Upper lobe of left lung (tissue), 6 donors: ENCODE measurements around the gene PRPH. TPM values are rescaled to one million over a fixed set of nuclear protein-coding genes. Genes with fewer than 3 reads are reported as not detected.

Experiments
- ATAC-seq, 2 donors: fragments of 200-7000 bp; cut with Tn5 transposase; one replicate each; pipeline ENCODE4 v1.9.1; 2022; ENCODE audit warnings: mild to moderate bottlenecking in 2 of 2, moderate library complexity in 2 of 2; ENCODE audit not compliant: low FRiP score in 2 of 2
- DNase-seq, 2 donors: peaks; one replicate each; pipeline ENCODE4 v3.0.0-alpha.2; 2019 to 2020
- H3K27ac ChIP-seq, 4 donors: fragments of 200-600 bp; sonication (generic); one replicate each; pipeline ENCODE4 v1.5.1; 2016 to 2019
- H3K27me3 ChIP-seq, 4 donors: fragments of 200-600 bp; sonication (generic); one replicate each; pipeline ENCODE4 v1.5.1; 2017 to 2019
- H3K36me3 ChIP-seq, 4 donors: fragments of 200-600 bp; sonication (generic); one replicate each; pipeline ENCODE4 v1.5.1; 2016 to 2019
- H3K4me1 ChIP-seq, 4 donors: fragments of 200-600 bp; sonication (generic); one replicate each; pipeline ENCODE4 v1.5.1; 2018 to 2019
- H3K4me3 ChIP-seq, 4 donors: fragments of 200-600 bp; sonication (generic); one replicate each; pipeline ENCODE4 v1.5.1; 2017 to 2019; ENCODE audit warnings: mild to moderate bottlenecking in 2 of 4, moderate library complexity in 1 of 4
- H3K9me3 ChIP-seq, 4 donors: fragments of 200-600 bp; sonication (generic); one replicate each; pipeline ENCODE4 v1.5.1; 2018 to 2019
- CTCF ChIP-seq, 6 experiments: fragments of 450-650 bp in 4 of 6; fragments of 200-600 bp in 2 of 6; sonication (generic) in 2 of 6; IDR thresholded peaks; one replicate each; pipeline ENCODE4 v1.5.1; 2016 to 2019; ENCODE audit warnings: antibody characterized with exemption in 6 of 6
- EP300 ChIP-seq, 4 donors: sonication (generic); formaldehyde crosslinking; IDR thresholded peaks; one replicate each; pipeline ENCODE4 v1.5.1; 2017; ENCODE audit warnings: antibody characterized with exemption in 4 of 4, control low read depth in 2 of 4
- POLR2A ChIP-seq, 4 donors: fragments of 450-650 bp; IDR thresholded peaks; one replicate each; pipeline ENCODE4 v1.5.1; 2016 to 2017; ENCODE audit warnings: antibody characterized with exemption in 4 of 4, mild to moderate bottlenecking in 2 of 4
- POLR2AphosphoS5 ChIP-seq, 2 donors: sonication (generic); formaldehyde crosslinking; IDR thresholded peaks; one replicate each; pipeline ENCODE4 v1.5.1; 2017; ENCODE audit warnings: antibody characterized with exemption in 2 of 2
- WGBS, 2 donors: methylation state at CpG; one replicate each; pipeline ENCODE4 v1.1.5; 2017 to 2018; 5-methylcytosine and 5-hydroxymethylcytosine counted together
- total RNA-seq, 6 donors: library from RNA; depleted of rRNA in 4 of 6; stranded (reverse); fragments of >200 nt in 4 of 6; gene quantifications; one replicate each; pipeline versions ENCODE4 v1.1.0 to v1.2.1, GENCODE V29; 2016 to 2021
- donor health status: DM: no; HTN: no; CAD: no; lungs with moderate emphysema.
- donor health status: DM: no; HTN: yes; CAD: no; lungs with severe emphysema.

Gene PRPH
- total RNA-seq, 6 donors from 2014 or later: 0.27 to 1.2 TPM; not detected in 4

- ATAC-seq (no peak), DNase-seq (peak in 1 of 2 donors; percentile 8)
- peaks cover 4 to 55% (median 38%) of the 10 kb centered on the region in 4 donors for H3K27me3 ChIP-seq
- no peak for TF ChIP-seq POLR2AphosphoS5 (IDR thresholded peaks at IDR 0.05)
- no peak for TF ChIP-seq CTCF (IDR thresholded peaks at IDR 0.05)
- no peak for TF ChIP-seq EP300 (IDR thresholded peaks at IDR 0.05)
- no peak for TF ChIP-seq POLR2A (IDR thresholded peaks at IDR 0.05)
- no peaks in the 10 kb centered on the region for H3K36me3 ChIP-seq
- peak overlapping the region in 1 of 4 donors; percentile 41 for H3K4me3 ChIP-seq
- peaks cover 54 to 59% (median 57%) of the 10 kb centered on the region in 4 donors for H3K4me1 ChIP-seq
- 13 to 17% methylated on average over 9 to 15 of the region's 15 CpGs for WGBS, 2 donors
- no peaks in the 10 kb centered on the region for H3K9me3 ChIP-seq
- H3K27ac ChIP-seq: no peak overlapping the region
Observed at GRCh38 chr12:49344486-49345050, 49.6 kb downstream of the PRPH start.

- peak; percentile 23 to 89 for DNase-seq
- Histone ChIP-seq H3K4me1 (peaks cover 54 to 59% (median 57%) of the 10 kb centered on the region in 4 donors), H3K27ac (no peak overlapping the region), H3K27me3 (peaks cover 4 to 55% (median 38%) of the 10 kb centered on the region in 4 donors), H3K9me3 (no peaks in the 10 kb centered on the region), H3K4me3 (peak overlapping the region in 3 of 4 donors; percentile 23 to 43 (median 41)), H3K36me3 (no peaks in the 10 kb centered on the region)
- peak in 1 of 2 donors; percentile 1 for ATAC-seq
- WGBS, 2 donors: 1 to 2% methylated on average over 25 to 61 of the region's 70 CpGs
- TF ChIP-seq POLR2A (IDR thresholded peaks at IDR 0.05): no peak
- TF ChIP-seq CTCF (IDR thresholded peaks at IDR 0.05): no peak
- no peak for TF ChIP-seq EP300 (IDR thresholded peaks at IDR 0.05)
- no peak for TF ChIP-seq POLR2AphosphoS5 (IDR thresholded peaks at IDR 0.05)
Observed at GRCh38 chr12:49345051-49345824, 50.3 kb downstream of the PRPH start.

- Histone ChIP-seq H3K27me3 (peaks cover 4 to 55% (median 38%) of the 10 kb centered on the region in 4 donors), H3K27ac (no peak overlapping the region), H3K36me3 (no peaks in the 10 kb centered on the region), H3K9me3 (no peaks in the 10 kb centered on the region), H3K4me1 (peaks cover 54 to 59% (median 57%) of the 10 kb centered on the region in 4 donors), H3K4me3 (peak overlapping the region in 3 of 4 donors; percentile 23 to 43 (median 41))
- ATAC-seq (no peak), DNase-seq (peak; percentile 8 to 46)
- WGBS, 2 donors: 4% methylated on average over 42 to 61 of the region's 61 CpGs
- TF ChIP-seq EP300 (IDR thresholded peaks at IDR 0.05) (no peak), POLR2A (IDR thresholded peaks at IDR 0.05) (no peak), POLR2AphosphoS5 (IDR thresholded peaks at IDR 0.05) (no peak), CTCF (IDR thresholded peaks at IDR 0.05) (no peak)
Observed at GRCh38 chr12:49345825-49346658, 51.1 kb downstream of the PRPH start.

GRCh38 chr12:49346659-49347310, 51.8 kb downstream of the PRPH start, which contains the start of gene DNAJC22:
Gene DNAJC22, plus strand, starts transcription at chr12:49346888. Its CDS starts 1,985 bp downstream, at chr12:49348873.
- Histone ChIP-seq H3K9me3 (no peaks in the 10 kb centered on the region), H3K27ac (no peak within 1 kb of the TSS), H3K4me3 (peak within 1 kb of the TSS in 3 of 4 donors; percentile 21 to 43 (median 41)), H3K27me3 (peaks cover 4 to 55% (median 38%) of the 10 kb centered on the region in 4 donors), H3K4me1 (peaks cover 54 to 59% (median 56%) of the 10 kb centered on the region in 4 donors), H3K36me3 (no peaks in the 10 kb centered on the region)
- TF ChIP-seq POLR2A (IDR thresholded peaks at IDR 0.05) (no peak), POLR2AphosphoS5 (IDR thresholded peaks at IDR 0.05) (no peak), EP300 (IDR thresholded peaks at IDR 0.05) (no peak), CTCF (IDR thresholded peaks at IDR 0.05) (no peak)
- DNase-seq (peak; percentile 21 to 87), ATAC-seq (no peak)
- 0 to 3% methylated on average over 18 to 33 of the region's 47 CpGs for WGBS, 2 donors
